Measurements from ENCODE around the gene SLC5A5. TPM values are rescaled to one million over a fixed set of nuclear protein-coding genes. Genes with fewer than 3 reads are reported as not detected.

The SLC5A5 gene
- total RNA-seq (under 1 TPM in 1 of 6 donors, not detected in 5; 0.16 TPM), polyA plus RNA-seq (under 1 TPM in 1 of 2 donors, not detected in 1; 0.02 TPM)

GRCh38 chr19:17871878-17872250, at the start of gene SLC5A5:
SLC5A5 (plus strand) TSS chr19:17871945; CDS start chr19:17872320, 375 bp downstream.
- FAIRE-seq (no peak), DNase-seq (no peak), ATAC-seq (no peak)
- no peaks in the 10 kb centered on the region for H3K36me3 ChIP-seq
- intact Hi-C loops (cut with DNase I): loop anchor here in 2 of 3 donors (5.0 to 10.0 kb wide), 2 partner anchors 53 to 60 kb away; partner anchors contain the start of gene CCDC124 (in 1 of the 2)
- H3K4me1 ChIP-seq: peaks cover 0 to 5% (median 0%) of the 10 kb centered on the region in 3 donors
- H3K27ac ChIP-seq: no peak within 1 kb of the TSS
- WGBS, 2 donors: 2 to 12% methylated on average over 18 to 26 of the region's 26 CpGs
- H3K4me3 ChIP-seq: no peak within 1 kb of the TSS
- peaks cover 0 to 27% (median 4%) of the 10 kb centered on the region in 4 donors for H3K27me3 ChIP-seq
- H3K9me3 ChIP-seq: no peaks in the 10 kb centered on the region
- TF ChIP-seq CTCF (IDR thresholded peaks at IDR 0.05): no peak

DNA sequence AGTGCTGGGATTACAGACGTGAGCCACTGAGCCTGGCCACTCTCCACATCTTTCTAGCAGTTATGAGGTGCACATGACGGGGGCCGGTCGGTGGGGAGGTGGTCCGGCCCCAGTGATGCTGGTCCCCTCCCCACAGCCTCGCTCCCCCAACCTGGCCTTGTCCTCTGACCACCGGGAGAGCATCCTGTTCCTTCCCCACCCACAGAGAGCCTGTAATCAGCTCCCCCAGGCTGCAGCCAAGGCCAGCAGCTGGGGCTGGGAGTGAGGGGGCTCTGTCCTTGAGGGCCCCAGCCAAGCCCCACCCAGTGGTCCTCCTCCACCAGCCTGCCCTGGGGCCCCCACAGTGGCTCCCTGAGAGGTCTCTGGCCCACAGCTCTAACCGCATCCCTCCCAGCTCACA, 47.4 kb upstream of the SLC5A5 start:
- DNase-seq (no peak), FAIRE-seq (no peak), ATAC-seq (no peak)
- Histone ChIP-seq H3K36me3 (no peaks in the 10 kb centered on the region), H3K9me3 (no peaks in the 10 kb centered on the region), H3K27ac (no peak overlapping the region), H3K4me3 (no peak overlapping the region), H3K4me1 (no peaks in the 10 kb centered on the region), H3K27me3 (no peaks in the 10 kb centered on the region)
- intact Hi-C loops (cut with DNase I): no loop called here
- TF ChIP-seq CTCF (IDR thresholded peaks at IDR 0.05): no peak
- 53 to 58% methylated on average over 8 of the region's 8 CpGs for WGBS, 2 donors

DNA sequence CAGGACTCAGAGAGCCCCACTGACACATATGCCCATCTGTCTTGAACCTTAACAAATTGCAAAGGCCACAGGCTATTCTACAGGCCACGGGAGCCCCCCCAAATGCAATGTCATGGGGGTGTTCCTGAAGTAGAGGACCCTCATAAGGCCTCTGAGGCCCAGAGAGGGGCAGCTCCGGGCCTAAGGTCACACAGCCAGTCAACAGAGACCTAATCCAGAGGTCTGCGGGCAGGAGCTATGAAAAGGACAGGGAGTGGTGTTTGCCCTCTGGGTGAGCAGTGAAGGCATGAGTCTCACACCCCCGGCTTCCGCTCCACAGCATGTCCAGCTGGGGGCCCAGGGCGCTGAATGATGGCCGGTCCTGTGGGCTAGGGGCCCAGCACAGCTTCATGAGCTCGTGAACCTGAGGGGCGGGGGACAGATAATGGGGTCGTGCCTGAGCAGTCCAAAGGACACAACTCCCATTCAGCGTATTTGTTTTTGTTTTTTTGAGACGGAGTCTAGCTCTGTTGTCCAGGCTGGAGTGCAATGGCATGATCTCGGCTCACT, 45.2 kb upstream of the SLC5A5 start:
- DNase-seq: no peak
- ATAC-seq: no peak
- TF ChIP-seq CTCF (IDR thresholded peaks at IDR 0.05): no peak
- Histone ChIP-seq H3K27ac (no peak overlapping the region), H3K36me3 (no peaks in the 10 kb centered on the region), H3K4me3 (no peak overlapping the region), H3K27me3 (no peaks in the 10 kb centered on the region), H3K9me3 (no peaks in the 10 kb centered on the region), H3K4me1 (no peaks in the 10 kb centered on the region)
- intact Hi-C loops (cut with DNase I): no loop called here
- FAIRE-seq: no peak
- 72 to 76% methylated on average over 13 of the region's 13 CpGs for WGBS, 2 donors

- 8 to 14% methylated on average over 28 to 29 of the region's 29 CpGs for WGBS, 2 donors
- FAIRE-seq: no peak
- H3K27me3 ChIP-seq: no peaks in the 10 kb centered on the region
These were observed 41.7 kb upstream of the SLC5A5 start for GRCh38 chr19:17829855-17830566.

More at GRCh38 chr19:17829855-17830566, 41.7 kb upstream of the SLC5A5 start:
- intact Hi-C loops (cut with DNase I): no loop called here
- no peak overlapping the region for H3K27ac ChIP-seq
- no peaks in the 10 kb centered on the region for H3K4me1 ChIP-seq
- no peaks in the 10 kb centered on the region for H3K9me3 ChIP-seq
- peak overlapping the region in 2 of 4 donors; percentile 17 to 30 for H3K4me3 ChIP-seq
- TF ChIP-seq CTCF (IDR thresholded peaks at IDR 0.05): no peak
- DNase-seq (peak in 5 of 6 donors; percentile 27 to 59 (median 31)), ATAC-seq (peak; percentile 15 to 34 (median 32))
- no peaks in the 10 kb centered on the region for H3K36me3 ChIP-seq

Measured in pancreas (tissue), 10 donors.